Measurements from ENCODE around the gene MAT1A.
"Not testable (repeated sequence)": the region's sequence is repeated elsewhere in the genome, so short reads cannot be mapped to it uniquely, and the experiment has no call there.

Gene MAT1A

GRCh38 chr10:80264081-80265056 lies 25.1 kb downstream of the MAT1A start:
- DNase-seq (ENCODE audit: low spot score), result no peak

- no peak for DNase-seq (ENCODE audit: low spot score)
Observed at GRCh38 chr10:80261316-80262030, 28.0 kb downstream of the MAT1A start.

GRCh38 chr10:80260295-80261243 lies 28.9 kb downstream of the MAT1A start:
- peak; percentile 53 for DNase-seq (ENCODE audit: low spot score)

- no peak for DNase-seq (ENCODE audit: low spot score)
Observed at GRCh38 chr10:80259405-80259871, 30.0 kb downstream of the MAT1A start.

- not testable (repeated sequence) for DNase-seq (ENCODE audit: low spot score)
Observed at GRCh38 chr10:80256798-80257197, 32.7 kb downstream of the MAT1A start.

- DNase-seq (ENCODE audit: low spot score), result not testable (repeated sequence)
Observed at GRCh38 chr10:80254726-80255125, 34.7 kb downstream of the MAT1A start.

GRCh38 chr10:80253963-80254271 lies 35.5 kb downstream of the MAT1A start:
- not testable (repeated sequence) for DNase-seq (ENCODE audit: low spot score)

GRCh38 chr10:80253266-80253962 lies 36.0 kb downstream of the MAT1A start:
- peak; percentile 58 for DNase-seq (ENCODE audit: low spot score)

GRCh38 chr10:80252296-80252887 lies 37.1 kb downstream of the MAT1A start:
- DNase-seq (ENCODE audit: low spot score), result no peak

- not testable (repeated sequence) for DNase-seq (ENCODE audit: low spot score)
Observed at GRCh38 chr10:80251703-80252280, 37.7 kb downstream of the MAT1A start.

GRCh38 chr10:80250399-80250798 lies 39.1 kb downstream of the MAT1A start:
- not testable (repeated sequence) for DNase-seq (ENCODE audit: low spot score)

GRCh38 chr10:80249906-80250305 lies 39.6 kb downstream of the MAT1A start:
- not testable (repeated sequence) for DNase-seq (ENCODE audit: low spot score)

- DNase-seq (ENCODE audit: low spot score), result not testable (repeated sequence)
Observed at GRCh38 chr10:80247611-80248010, 41.8 kb downstream of the MAT1A start.

- DNase-seq (ENCODE audit: low spot score), result not testable (repeated sequence)
Observed at GRCh38 chr10:80244371-80244770, 45.1 kb downstream of the MAT1A start.

GRCh38 chr10:80242341-80242740 lies 47.1 kb downstream of the MAT1A start:
- DNase-seq (ENCODE audit: low spot score), result not testable (repeated sequence)

GRCh38 chr10:80236457-80236856 lies 53.0 kb downstream of the MAT1A start:
- not testable (repeated sequence) for DNase-seq (ENCODE audit: low spot score)

- peak; percentile 18 for DNase-seq (ENCODE audit: low spot score)
Observed at GRCh38 chr10:80234331-80235235, 54.9 kb downstream of the MAT1A start.

- DNase-seq (ENCODE audit: low spot score), result not testable (repeated sequence)
Observed at GRCh38 chr10:80233871-80234270, 55.6 kb downstream of the MAT1A start.

- DNase-seq (ENCODE audit: low spot score), result not testable (repeated sequence)
Observed at GRCh38 chr10:80226723-80227122, 62.7 kb downstream of the MAT1A start.
